ENCODE measurements around the gene SYNE1. TPM values are rescaled to one million over a fixed set of nuclear protein-coding genes. Genes with fewer than 3 reads are reported as not detected.

The SYNE1 gene
- total and polyA plus RNA-seq, 7 donors = 6.0 to 74.6 (median 16.5) TPM

GRCh38 chr6:152121910-152122309 is 515.3 kb downstream of the SYNE1 start:
- Histone ChIP-seq H3K27me3 (ENCODE audit: insufficient read depth in 3 of 3, low read length in 2 of 3) (no peaks in the 10 kb centered on the region), H3K36me3 (ENCODE audit: insufficient read depth in 1 of 2, low read depth in 1 of 2) (peaks cover 3 to 52% of the 10 kb centered on the region in 2 donors), H3K4me3 (no peak overlapping the region), H3K4me1 (peaks cover 22% of the 10 kb centered on the region), H3K27ac (no peak overlapping the region), H3K9me3 (no peaks in the 10 kb centered on the region)
- intact Hi-C loops (cut with DNase I) = loop anchor here in 1 of 2 donors (10.0 kb wide), 1 partner anchor 427 kb away; no protein-coding TSS in a partner anchor
- TF ChIP-seq CTCF (IDR thresholded peaks at IDR 0.05) = no peak
- DNase-seq (peak in 1 of 2 donors; percentile 62), ATAC-seq (no peak)
- 14 to 54% (median 31%) methylated on average over 3 of the region's 3 CpGs for WGBS, 3 donors

- Histone ChIP-seq H3K27ac (no peak overlapping the region), H3K36me3 (ENCODE audit: insufficient read depth in 1 of 2, low read depth in 1 of 2) (peaks cover 3 to 45% of the 10 kb centered on the region in 2 donors), H3K9me3 (no peaks in the 10 kb centered on the region), H3K4me1 (peaks cover 23% of the 10 kb centered on the region), H3K27me3 (ENCODE audit: insufficient read depth in 3 of 3, low read length in 2 of 3) (no peaks in the 10 kb centered on the region), H3K4me3 (no peak overlapping the region)
- ATAC-seq (no peak), DNase-seq (no peak)
- whole genome bisulfite sequencing, 3 donors = 77 to 82% (median 79%) methylated on average over 7 of the region's 7 CpGs
- intact Hi-C loops (cut with DNase I) = loop anchor here (5.0 to 10.0 kb wide), 2 partner anchors 313 to 425 kb away; partner anchors contain the start of gene ESR1 (in 1 of the 2)
- no peak for TF ChIP-seq CTCF (IDR thresholded peaks at IDR 0.05)
Measured at GRCh38 chr6:152119831-152120230, 517.3 kb downstream of the SYNE1 start.

GRCh38 chr6:152118678-152119077 is 518.5 kb downstream of the SYNE1 start:
- DNase-seq = no peak
- Histone ChIP-seq H3K36me3 (ENCODE audit: insufficient read depth in 1 of 2, low read depth in 1 of 2) (peaks cover 3 to 42% of the 10 kb centered on the region in 2 donors), H3K27ac (no peak overlapping the region), H3K27me3 (ENCODE audit: insufficient read depth in 3 of 3, low read length in 2 of 3) (no peaks in the 10 kb centered on the region), H3K4me3 (no peak overlapping the region), H3K4me1 (peaks cover 17% of the 10 kb centered on the region), H3K9me3 (no peaks in the 10 kb centered on the region)
- WGBS, 3 donors = 81 to 90% (median 87%) methylated on average over 5 of the region's 5 CpGs
- intact Hi-C loops (cut with DNase I) = loop anchor here in 1 of 2 donors (5.0 kb wide), 1 partner anchor 311 kb away; the partner anchor contains the start of gene ESR1
- peak in 1 of 4 donors; percentile 40 for ATAC-seq
- TF ChIP-seq CTCF (IDR thresholded peaks at IDR 0.05) = no peak

GRCh38 chr6:152118224-152118623 is 518.9 kb downstream of the SYNE1 start:
- no peaks in the 10 kb centered on the region for H3K9me3 ChIP-seq
- intact Hi-C loops (cut with DNase I) = loop anchor here in 1 of 2 donors (5.0 kb wide), 1 partner anchor 311 kb away; the partner anchor contains the start of gene ESR1
- H3K27ac ChIP-seq = no peak overlapping the region
- H3K36me3 ChIP-seq (ENCODE audit: insufficient read depth in 1 of 2, low read depth in 1 of 2) = peaks cover 3 to 38% of the 10 kb centered on the region in 2 donors
- no peak for TF ChIP-seq CTCF (IDR thresholded peaks at IDR 0.05)
- no peak for ATAC-seq
- no peaks in the 10 kb centered on the region for H3K27me3 ChIP-seq (ENCODE audit: insufficient read depth in 3 of 3, low read length in 2 of 3)
- 94 to 100% (median 95%) methylated on average over 3 of the region's 3 CpGs for WGBS, 3 donors
- DNase-seq = no peak
- no peak overlapping the region for H3K4me3 ChIP-seq
- H3K4me1 ChIP-seq = peaks cover 17% of the 10 kb centered on the region
